ENCODE results near the gene ZSCAN9.

The ZSCAN9 gene

GRCh38 chr6:28266962-28267694 lies 42.1 kb downstream of the ZSCAN9 start, which contains the start of gene ZSCAN26:
TSS of gene ZSCAN26 (plus strand) at chr6:28267143. CDS start at chr6:28271920, 4,777 bp downstream.
- DNase-seq (ENCODE audit: low read depth): peak; percentile 71

- no peak for DNase-seq (ENCODE audit: low read depth)
Measured at GRCh38 chr6:28267695-28268059, 42.6 kb downstream of the ZSCAN9 start.

- DNase-seq (ENCODE audit: low read depth): no peak
Measured at GRCh38 chr6:28269492-28269891, 44.4 kb downstream of the ZSCAN9 start.

- no peak for DNase-seq (ENCODE audit: low read depth)
Measured at GRCh38 chr6:28274888-28275287, 49.8 kb downstream of the ZSCAN9 start.

- DNase-seq (ENCODE audit: low read depth): no peak
Measured at GRCh38 chr6:28277746-28278145, 52.7 kb downstream of the ZSCAN9 start.

- DNase-seq (ENCODE audit: low read depth): no peak
Measured at GRCh38 chr6:28280595-28281287, 55.7 kb downstream of the ZSCAN9 start.

- DNase-seq (ENCODE audit: low read depth): peak; percentile 10
Measured at GRCh38 chr6:28281288-28282064, 56.4 kb downstream of the ZSCAN9 start, which contains the start of gene PGBD1. TSS of gene PGBD1 (plus strand) at chr6:28281572. CDS start at chr6:28283814, 2,242 bp downstream.

GRCh38 chr6:28282926-28283325 lies 57.9 kb downstream of the ZSCAN9 start:
- no peak for DNase-seq (ENCODE audit: low read depth)
